Heart left ventricle (tissue), 16 donors: Measurements from ENCODE around the gene MSL3B.

Experiments
- ATAC-seq, 4 donors: fragments of 200-7000 bp; cut with Tn5 transposase; one replicate each; pipeline ENCODE4 v1.9.1; 2020 to 2022; ENCODE audit warnings: moderate library complexity in 4 of 4, mild to moderate bottlenecking in 3 of 4, moderate number of reproducible peaks in 1 of 4
- DNase-seq, 5 donors: peaks; one replicate each; pipeline ENCODE4 v3.0.0-alpha.2; 2020
- H3K27ac ChIP-seq, 12 donors: fragments of 200-600 bp; sonication (generic) in 4 of 12; one replicate each; pipeline versions ENCODE4 v1.5.0 to v1.8.0; 2016 to 2022; ENCODE audit warnings: mild to moderate bottlenecking in 2 of 12
- H3K27me3 ChIP-seq, 9 donors: fragments of 200-600 bp; sonication (generic) in 2 of 9; one replicate each; pipeline versions ENCODE4 v1.5.1 to v1.8.0; 2016 to 2022; ENCODE audit warnings: mild to moderate bottlenecking in 3 of 9
- H3K36me3 ChIP-seq, 9 donors: fragments of 200-600 bp; sonication (generic) in 2 of 9; one replicate each; pipeline versions ENCODE4 v1.5.0 to v1.8.0; 2018 to 2022; ENCODE audit warnings: mild to moderate bottlenecking in 2 of 9
- H3K4me1 ChIP-seq, 12 donors: fragments of 200-600 bp; sonication (generic) in 4 of 12; one replicate each; pipeline versions ENCODE4 v1.5.0 to v1.8.0; 2016 to 2022; ENCODE audit warnings: mild to moderate bottlenecking in 3 of 12
- H3K4me3 ChIP-seq, 12 donors: fragments of 200-600 bp; sonication (generic) in 4 of 12; one replicate each; pipeline versions ENCODE4 v1.5.0 to v1.8.0; 2017 to 2022; ENCODE audit warnings: mild to moderate bottlenecking in 9 of 12, moderate library complexity in 4 of 12
- H3K9me3 ChIP-seq, 12 donors: fragments of 200-600 bp; sonication (generic) in 4 of 12; one replicate each; pipeline versions ENCODE4 v1.5.0 to v1.8.0; 2016 to 2022; ENCODE audit warnings: mild to moderate bottlenecking in 1 of 12
- CTCF ChIP-seq, 12 donors: fragments of 200-600 bp; sonication (generic) in 4 of 12; IDR thresholded peaks; one replicate each; pipeline versions ENCODE4 v1.5.0 to v1.8.0; 2018 to 2022; ENCODE audit warnings: antibody characterized with exemption in 12 of 12, mild to moderate bottlenecking in 5 of 12
- POLR2A ChIP-seq, 2 donors: fragments of 450-650 bp; IDR thresholded peaks; one replicate each; pipeline ENCODE4 v1.6.1; 2017; ENCODE audit warnings: antibody characterized with exemption in 2 of 2, mild to moderate bottlenecking in 2 of 2, moderate library complexity in 2 of 2
- WGBS, 4 donors: extraction: QIAGEN DNeasy Blood & Tissue Kit in 2 of 4; methylation state at CpG; one replicate each; pipeline versions ENCODE4 v1.1.5 to v1.1.7; 2013 to 2018; 5-methylcytosine and 5-hydroxymethylcytosine counted together
- intact Hi-C, 10 donors: fragments of 100-400 bp; cut with DNase I; formaldehyde crosslinking; loops; one replicate each; pipeline versions ENCODE4 v1.11.1 to v1.14.2; 2022
- donor health status: ischemic (EF 13 %, LVEDD 7.1; RV severe dilation, severe dysfunction).
- donor health status: healthy with polysubstance abuse.
- donor health status: DM: no; HTN: yes; CAD: no.
- donor health status: DM: no; HTN: no; CAD: no.
- donor health status: ischemic (EF 25% LVEDD 6.9; RV normal size, moderate dysfunction).
- donor health status: ischemic (EF 25% LVEDD 5.7; RV mildly dilated, moderate dysfunction).
- donor health status: healthy.
- donor health status: DM: yes; HTN: yes; CAD: no.
- donor health status: ischemic (EF 35%, LVEDD 5.7; RV mildly dilated, moderate dysfunction).
- donor health status: nonischemic (EF 11% LVEDD 7.7; RV severe dilation, severe dysfunction).
- donor health status: DM: yes; HTN: yes; CAD: no.
- donor health status: PGD.
- donor health status: ischemic (EF 29% LVEDD 5.4; RV normal size, mild dysfunction).
- donor health status: nonischemic (EF 23%, LVEDD 6.1; RV moderate dilation, normal function).

MSL3B gene

DNA sequence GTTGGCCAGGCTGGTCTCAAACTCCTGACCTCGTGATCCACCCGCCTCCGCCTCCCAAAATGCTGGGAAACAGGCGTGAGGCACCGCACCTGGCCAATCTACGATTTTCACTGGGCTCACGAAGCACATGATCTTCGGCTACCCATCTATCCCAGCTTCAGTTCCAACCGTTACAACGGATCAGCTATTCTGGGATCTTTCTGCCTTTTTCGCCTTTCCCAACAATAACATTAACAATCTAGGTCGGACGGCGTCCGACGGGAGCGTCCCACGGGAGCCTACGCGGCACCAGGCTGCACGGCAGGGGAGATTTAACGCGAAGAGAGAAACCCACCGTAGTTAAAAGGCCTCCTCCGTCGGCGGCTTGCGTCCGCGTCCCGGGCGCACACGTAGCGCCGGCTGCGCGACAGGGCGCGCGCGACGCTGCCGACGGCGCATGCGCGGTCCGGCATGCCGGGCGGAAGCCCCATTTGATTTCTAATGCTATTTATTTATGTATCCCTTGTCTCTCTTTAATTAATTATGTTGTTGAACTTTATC, at the start of gene MSL3B:
TSS of gene MSL3B (minus strand) at position 394 of the 540 bp plus-strand sequence.
- Histone ChIP-seq H3K4me3 (peak within 1 kb of the TSS; percentile 11 to 63 (median 43)), H3K27me3 (peaks cover 0 to 25% (median 0%) of the 10 kb centered on the region in 9 donors), H3K27ac (peak within 1 kb of the TSS in 1 of 12 donors; percentile 21), H3K9me3 (peaks cover 0 to 24% (median 5%) of the 10 kb centered on the region in 12 donors), H3K36me3 (no peaks in the 10 kb centered on the region), H3K4me1 (peaks cover 0 to 4% (median 0%) of the 10 kb centered on the region in 12 donors)
- intact Hi-C loops = no loop called here
- 9 to 16% (median 11%) methylated on average over 50 of the region's 50 CpGs for WGBS, 4 donors
- TF ChIP-seq CTCF (IDR thresholded peaks at IDR 0.05) (no peak), POLR2A (IDR thresholded peaks at IDR 0.05) (no peak)
- peak in 3 of 4 donors; percentile 32 to 65 (median 54) for ATAC-seq
- peak in 3 of 5 donors; percentile 36 to 72 (median 37) for DNase-seq

- H3K36me3 ChIP-seq = no peaks in the 10 kb centered on the region
- 28 to 43% (median 35%) methylated on average over 5 of the region's 5 CpGs for WGBS, 4 donors
- peaks cover 0 to 18% (median 0%) of the 10 kb centered on the region in 9 donors for H3K27me3 ChIP-seq
- H3K4me3 ChIP-seq = no peak within 1 kb of the TSS
- TF ChIP-seq POLR2A (IDR thresholded peaks at IDR 0.05) (no peak), CTCF (IDR thresholded peaks at IDR 0.05) (no peak)
- H3K4me1 ChIP-seq = no peaks in the 10 kb centered on the region
- ATAC-seq (no peak), DNase-seq (no peak)
- no peaks in the 10 kb centered on the region for H3K9me3 ChIP-seq
- no peak within 1 kb of the TSS for H3K27ac ChIP-seq
- intact Hi-C loops = no loop called here
Observed at GRCh38 chr2:233917116-233917515, 48.9 kb upstream of the MSL3B start, which contains the start of gene TRPM8. TRPM8 (plus strand) TSS chr2:233917373; CDS start chr2:233926538, 9,165 bp downstream.

GRCh38 chr2:233915128-233915527, 46.9 kb upstream of the MSL3B start:
- DNase-seq (no peak), ATAC-seq (no peak)
- Histone ChIP-seq H3K36me3 (no peaks in the 10 kb centered on the region), H3K27ac (no peak overlapping the region), H3K9me3 (no peaks in the 10 kb centered on the region), H3K4me1 (no peaks in the 10 kb centered on the region), H3K27me3 (peaks cover 0 to 18% (median 0%) of the 10 kb centered on the region in 9 donors), H3K4me3 (no peak overlapping the region)
- WGBS, 4 donors = 25 to 30% (median 29%) methylated on average over 2 of the region's 2 CpGs
- TF ChIP-seq CTCF (IDR thresholded peaks at IDR 0.05) = no peak
- intact Hi-C loops = no loop called here

GRCh38 chr2:233912691-233913423, 44.7 kb upstream of the MSL3B start:
- DNase-seq (no peak), ATAC-seq (peak in 1 of 4 donors; percentile 60)
- TF ChIP-seq CTCF (IDR thresholded peaks at IDR 0.05) (no peak), POLR2A (IDR thresholded peaks at IDR 0.05) (no peak)
- Histone ChIP-seq H3K4me3 (no peak overlapping the region), H3K27ac (no peak overlapping the region), H3K9me3 (no peaks in the 10 kb centered on the region), H3K36me3 (no peaks in the 10 kb centered on the region), H3K4me1 (no peaks in the 10 kb centered on the region), H3K27me3 (peaks cover 0 to 14% (median 0%) of the 10 kb centered on the region in 9 donors)
- WGBS, 4 donors = 11 to 18% (median 14%) methylated on average over 9 of the region's 9 CpGs
- intact Hi-C loops = no loop called here
